ENCODE data around the gene RNGTT. TPM values are rescaled to one million over a fixed set of nuclear protein-coding genes. Genes with fewer than 3 reads are reported as not detected.

Gene RNGTT
- total RNA-seq: 14.1 and 19.1 TPM in 2 replicates

GRCh38 chr6:88963139-88964090, at the start of gene RNGTT:
RNGTT (minus strand) TSS chr6:88963618; CDS start chr6:88963409, 209 bp downstream.

Small RNA genes within 50 kb of the gene (small RNA-seq; reads per million reads assigned to genes)
- gene AL079342.1: not detected
- 0.35 reads per million, percentile 12 among the genes with 10 or more reads in this experiment for gene RF00045

Other genes with a start within 250 kb of the RNGTT start
- gene PNRC1, start 117.1 kb upstream of the RNGTT start, total RNA-seq: 69.4 and 190 TPM in 2 replicates
- 0.43 and 1.2 TPM in 2 replicates for gene SRSF12, start 154.5 kb upstream of the RNGTT start, total RNA-seq
- 1.6 and 2.6 TPM in 2 replicates for gene PM20D2, start 182.4 kb upstream of the RNGTT start, total RNA-seq

Measured in placental epithelial cell (primary cell).